HepG2 (cell line): ENCODE results near the gene PTGER3. TPM values are rescaled to one million over a fixed set of nuclear protein-coding genes. Genes with fewer than 3 reads are reported as not detected.

Source experiments
- ATAC-seq: fragments of 200-7000 bp; cut with Tn5 transposase; 3 replicates; pipeline ENCODE4 v1.9.1; 2020; ENCODE audit warnings: mild to moderate bottlenecking, moderate library complexity
- BruUV-seq: library from RNA; stranded (reverse); fragments of 400-500 nt; replicated peaks from 2 replicates; lab custom pipeline; 2021; lab: Mats Ljungman, UMichigan
- CTCF ChIA-PET: fragments of 300-600 bp; formaldehyde crosslinking; extraction: SDS; loops from one replicate; lab custom pipeline; 2021; ENCODE audit warnings: low total read pairs, inconsistent platforms, low intra/inter-chr PET ratio; lab: Yijun Ruan, JAX
- POLR2A ChIA-PET: fragments of 350-600 bp; sonication (Branson Sonifier 250); formaldehyde crosslinking; loops from one replicate; lab custom pipeline; 2020; ENCODE audit warnings: antibody characterized with exemption, inconsistent platforms; lab: Yijun Ruan, JAX
- DNase-seq: peaks from one replicate; pipeline ENCODE4 v3.0.0-alpha.2; 2015; ENCODE audit warnings: low spot score
- FAIRE-seq: peaks from 3 replicates; lab custom pipeline; 2011; peaks lifted over from hg19 to GRCh38; lab: Jason Lieb, UNC
- H2AFZ ChIP-seq: one replicate; pipeline ENCODE4 v1.6.1; 2011; ENCODE audit warnings: low read length, inconsistent platforms
- H3K27ac ChIP-seq: fragments of 300-600 bp; 3 replicates; pipeline ENCODE4 v1.8.0; 2011; ENCODE audit warnings: mixed run types, mild to moderate bottlenecking, mixed read lengths, low read length, inconsistent platforms; ENCODE audit not compliant: insufficient read depth; ENCODE audit errors: extremely low read length
- H3K27me3 ChIP-seq, 2 experiments: fragments of 200-600 bp in 1 of 2; 2 replicates in 1 of 2; 3 replicates in 1 of 2; pipeline versions ENCODE4 v1.6.0 to v1.8.0; 2011; ENCODE audit warnings: low read length in 2 of 2, mild to moderate bottlenecking in 2 of 2, moderate library complexity in 2 of 2, inconsistent platforms in 1 of 2; ENCODE audit not compliant: insufficient read depth in 2 of 2, control insufficient read depth in 1 of 2
- H3K36me3 ChIP-seq, 2 experiments: fragments of 200-600 bp in 1 of 2; replicated peaks in 1 of 2; 2 replicates in 1 of 2; 3 replicates in 1 of 2; pipeline versions ENCODE4 v1.5.1 to v1.8.0; 2011; ENCODE audit warnings: low read length in 2 of 2, inconsistent platforms in 1 of 2; ENCODE audit not compliant: insufficient read depth in 2 of 2, control insufficient read depth in 1 of 2
- H3K4me1 ChIP-seq: 2 replicates; pipeline ENCODE4 v1.5.1; 2012; ENCODE audit warnings: low read length, inconsistent platforms; ENCODE audit not compliant: insufficient read depth
- H3K4me2 ChIP-seq: 2 replicates; pipeline ENCODE4 v1.6.0; 2011; ENCODE audit warnings: low read depth, low read length, inconsistent platforms
- H3K4me3 ChIP-seq, 3 experiments: fragments of 200-600 bp in 1 of 3; sonication (generic), shearing (Covaris generic) in 1 of 3; replicated peaks in 1 of 3; 2 replicates each; pipeline ENCODE4 v1.5.1; 2011 to 2016; ENCODE audit warnings: low read length in 3 of 3, inconsistent platforms in 2 of 3, low read depth in 2 of 3, mild to moderate bottlenecking in 2 of 3, control low read depth in 1 of 3, mixed read lengths in 1 of 3; ENCODE audit not compliant: insufficient read depth in 1 of 3
- H3K79me2 ChIP-seq: one replicate; pipeline ENCODE4 v1.6.1; 2011; ENCODE audit warnings: low read length, inconsistent platforms; ENCODE audit not compliant: insufficient read depth
- H3K9ac ChIP-seq: 2 replicates; pipeline ENCODE4 v1.6.0; 2011; ENCODE audit warnings: mild to moderate bottlenecking, low read depth, low read length, inconsistent platforms; ENCODE audit not compliant: insufficient read depth
- H3K9me3 ChIP-seq: 2 replicates; pipeline ENCODE4 v1.5.1; 2012; ENCODE audit warnings: mild to moderate bottlenecking, low read length
- H4K20me1 ChIP-seq: 2 replicates; pipeline ENCODE4 v1.6.0; 2011; ENCODE audit warnings: inconsistent platforms, mild to moderate bottlenecking, low read length, moderate library complexity; ENCODE audit not compliant: insufficient read depth
- EEA1 ChIP-seq: sonication (generic); formaldehyde crosslinking; IDR thresholded peaks from 2 replicates; pipeline ENCODE4 v1.5.1; 2020; ENCODE audit warnings: mild to moderate bottlenecking, missing genetic modification reagents, borderline replicate concordance
- GLI4 ChIP-seq: sonication (generic); formaldehyde crosslinking; IDR thresholded peaks from 2 replicates; pipeline ENCODE4 v1.5.1; 2020; ENCODE audit warnings: missing genetic modification reagents, mild to moderate bottlenecking, moderate library complexity, borderline replicate concordance
- PATZ1 ChIP-seq: sonication (generic); formaldehyde crosslinking; IDR thresholded peaks from 2 replicates; pipeline ENCODE4 v1.4.0; 2020; ENCODE audit warnings: missing genetic modification reagents
- SKIL ChIP-seq: sonication (generic); formaldehyde crosslinking; IDR thresholded peaks from 2 replicates; pipeline ENCODE4 v1.8.0; 2022; ENCODE audit warnings: missing genetic modification reagents, mild to moderate bottlenecking, moderate library complexity, borderline replicate concordance
- ZBTB7B ChIP-seq: sonication (generic); formaldehyde crosslinking; IDR thresholded peaks from 2 replicates; pipeline ENCODE4 v1.4.0; 2020; ENCODE audit warnings: missing genetic modification reagents
- ZFAT ChIP-seq: sonication (generic); formaldehyde crosslinking; conservative IDR thresholded peaks from 2 replicates; pipeline ENCODE4 v1.8.1; 2023; ENCODE audit warnings: missing genetic modification reagents, inconsistent platforms
- ZIK1 ChIP-seq: sonication (generic); formaldehyde crosslinking; IDR thresholded peaks from 2 replicates; pipeline ENCODE4 v1.5.0; 2020; ENCODE audit warnings: mild to moderate bottlenecking, low read depth, missing genetic modification reagents, borderline replicate concordance
- ZNF326 ChIP-seq: sonication (generic); formaldehyde crosslinking; IDR thresholded peaks from 2 replicates; pipeline ENCODE4 v1.4.0; 2020; ENCODE audit warnings: missing genetic modification reagents, borderline replicate concordance
- ZNF775 ChIP-seq: sonication (generic); formaldehyde crosslinking; IDR thresholded peaks from 2 replicates; pipeline ENCODE4 v1.4.0; 2020; ENCODE audit warnings: missing genetic modification reagents, mild to moderate bottlenecking, moderate library complexity, borderline replicate concordance
- ZNF782 ChIP-seq: sonication (generic); formaldehyde crosslinking; IDR thresholded peaks from 2 replicates; pipeline ENCODE4 v1.4.0; 2020; ENCODE audit warnings: missing genetic modification reagents, mild to moderate bottlenecking, borderline replicate concordance
- WGBS: methylation state at CpG from one replicate; pipeline ENCODE4 v1.1.6; 2017; ENCODE audit warnings: low lambda C conversion rate; 5-methylcytosine and 5-hydroxymethylcytosine counted together
- in situ Hi-C: cut with HindIII; loops from 2 replicates; pipeline ENCODE4 v1.10.0; 2017; ENCODE audit warnings: low pct_unique_long_range_greater_than_20kb; ENCODE audit not compliant: extremely low pct_ligation_motif_present
- intact Hi-C: fragments of 100-400 bp; cut with micrococcal nuclease; formaldehyde crosslinking; loops from one replicate; pipeline ENCODE4 v1.10.0; 2022; ENCODE audit not compliant: unreplicated experiment
- polyA plus RNA-seq, 8 experiments: library from polyadenylated mRNA; depleted of rRNA in 3 of 8; stranded (reverse) in 7 of 8; unstranded in 1 of 8; fragments of >200 nt; fragmentation: Illumina TruSeq in 4 of 8; extraction: Trizol in 4 of 8; gene quantifications; 2 replicates each; pipeline versions ENCODE4 v1.2.1 to v1.2.3, GENCODE V29; 2011 to 2016; ENCODE audit warnings: low read depth in 4 of 8, missing spikeins in 1 of 8, mixed read lengths in 1 of 8; ENCODE audit not compliant: insufficient read depth in 1 of 8
- total RNA-seq, 5 experiments: library from RNA; depleted of rRNA; stranded (reverse); fragments of >200 nt; fragmentation: Illumina TruSeq; extraction: Trizol; gene quantifications; 2 replicates each; pipeline ENCODE4 v1.2.3, GENCODE V29; 2016; ENCODE audit warnings: low read depth in 1 of 5
- TF ChIP-seq, protein P1 (sequence below): IDR thresholded peaks from 2 replicates; pipeline ENCODE4 v1.6.1; 2016
- TF ChIP-seq, protein P2 (sequence below): sonication (generic); formaldehyde crosslinking; IDR thresholded peaks from 2 replicates; pipeline ENCODE4 v1.4.0; 2020; ENCODE audit warnings: missing genetic modification reagents

Gene PTGER3
- total and polyA plus RNA-seq, 2 of the 13 experiments (the other 11 are each of a cell fraction or from before 2014, with no cell fraction given) = 0.01 TPM; not detected in 1

DNA sequence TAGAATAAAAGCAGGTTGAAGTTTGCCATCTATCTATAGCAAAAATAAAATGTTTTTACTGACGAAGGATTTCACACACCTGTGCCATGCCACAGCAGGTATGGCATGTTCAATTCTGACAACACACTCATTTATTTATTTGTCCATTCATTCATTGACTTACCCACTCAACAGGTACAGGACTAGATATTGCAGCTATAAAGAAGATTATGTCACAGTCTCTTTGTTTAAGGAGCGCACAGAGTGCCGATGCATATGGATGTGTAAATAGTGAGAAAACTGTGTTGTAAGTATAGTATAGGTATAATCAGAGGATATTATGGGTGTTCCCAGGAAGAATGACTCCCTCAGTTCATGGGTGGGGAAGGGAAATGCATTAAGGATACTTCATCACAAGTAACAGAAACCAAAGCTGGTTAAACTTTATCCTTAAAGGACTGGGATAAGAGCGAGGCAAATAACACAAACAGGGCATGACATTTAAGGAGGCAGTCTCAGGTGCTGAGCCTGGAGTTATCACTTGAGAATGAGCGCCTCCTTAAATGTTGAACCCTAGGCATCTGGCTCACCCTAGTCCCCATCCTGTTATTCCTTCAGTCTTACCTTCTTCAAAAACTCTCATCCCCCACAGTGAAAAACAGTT lies 41.1 kb upstream of the PTGER3 start:
- no peaks in the 10 kb centered on the region for H4K20me1 ChIP-seq
- H3K4me3 ChIP-seq = no peak overlapping the region
- H3K4me1 ChIP-seq = no peaks in the 10 kb centered on the region
- no TSS peak for BruUV-seq
- CTCF ChIA-PET = no interaction called here
- intact Hi-C loops = loop anchor here (2.0 to 10.0 kb wide), 2 partner anchors 54 to 1396 kb away; no protein-coding TSS in a partner anchor
- in situ Hi-C loops = loop anchor here (10.0 to 25.0 kb wide), 2 partner anchors 884 to 949 kb away; partner anchors contain the start of gene LRRC40
- no peak overlapping the region for H2AFZ ChIP-seq
- no peak for FAIRE-seq
- no peak for ATAC-seq
- TF ChIP-seq ZNF782 (no peak), GLI4 (no peak), ZIK1 (CRISPR knock-in tag) (no peak), SKIL (CRISPR knock-in tag) (no peak), ZNF326 (CRISPR knock-in tag) (no peak), ZNF775 (CRISPR knock-in tag) (no peak), EEA1 (CRISPR knock-in tag) (no peak), PATZ1 (CRISPR knock-in tag) (no peak), ZFAT (CRISPR knock-in tag) (no peak), ZBTB7B (CRISPR knock-in tag) (no peak)
- TF ChIP-seq, protein P1, sequence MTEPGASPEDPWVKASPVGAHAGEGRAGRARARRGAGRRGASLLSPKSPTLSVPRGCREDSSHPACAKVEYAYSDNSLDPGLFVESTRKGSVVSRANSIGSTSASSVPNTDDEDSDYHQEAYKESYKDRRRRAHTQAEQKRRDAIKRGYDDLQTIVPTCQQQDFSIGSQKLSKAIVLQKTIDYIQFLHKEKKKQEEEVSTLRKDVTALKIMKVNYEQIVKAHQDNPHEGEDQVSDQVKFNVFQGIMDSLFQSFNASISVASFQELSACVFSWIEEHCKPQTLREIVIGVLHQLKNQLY = no peak
- TF ChIP-seq, protein P2, sequence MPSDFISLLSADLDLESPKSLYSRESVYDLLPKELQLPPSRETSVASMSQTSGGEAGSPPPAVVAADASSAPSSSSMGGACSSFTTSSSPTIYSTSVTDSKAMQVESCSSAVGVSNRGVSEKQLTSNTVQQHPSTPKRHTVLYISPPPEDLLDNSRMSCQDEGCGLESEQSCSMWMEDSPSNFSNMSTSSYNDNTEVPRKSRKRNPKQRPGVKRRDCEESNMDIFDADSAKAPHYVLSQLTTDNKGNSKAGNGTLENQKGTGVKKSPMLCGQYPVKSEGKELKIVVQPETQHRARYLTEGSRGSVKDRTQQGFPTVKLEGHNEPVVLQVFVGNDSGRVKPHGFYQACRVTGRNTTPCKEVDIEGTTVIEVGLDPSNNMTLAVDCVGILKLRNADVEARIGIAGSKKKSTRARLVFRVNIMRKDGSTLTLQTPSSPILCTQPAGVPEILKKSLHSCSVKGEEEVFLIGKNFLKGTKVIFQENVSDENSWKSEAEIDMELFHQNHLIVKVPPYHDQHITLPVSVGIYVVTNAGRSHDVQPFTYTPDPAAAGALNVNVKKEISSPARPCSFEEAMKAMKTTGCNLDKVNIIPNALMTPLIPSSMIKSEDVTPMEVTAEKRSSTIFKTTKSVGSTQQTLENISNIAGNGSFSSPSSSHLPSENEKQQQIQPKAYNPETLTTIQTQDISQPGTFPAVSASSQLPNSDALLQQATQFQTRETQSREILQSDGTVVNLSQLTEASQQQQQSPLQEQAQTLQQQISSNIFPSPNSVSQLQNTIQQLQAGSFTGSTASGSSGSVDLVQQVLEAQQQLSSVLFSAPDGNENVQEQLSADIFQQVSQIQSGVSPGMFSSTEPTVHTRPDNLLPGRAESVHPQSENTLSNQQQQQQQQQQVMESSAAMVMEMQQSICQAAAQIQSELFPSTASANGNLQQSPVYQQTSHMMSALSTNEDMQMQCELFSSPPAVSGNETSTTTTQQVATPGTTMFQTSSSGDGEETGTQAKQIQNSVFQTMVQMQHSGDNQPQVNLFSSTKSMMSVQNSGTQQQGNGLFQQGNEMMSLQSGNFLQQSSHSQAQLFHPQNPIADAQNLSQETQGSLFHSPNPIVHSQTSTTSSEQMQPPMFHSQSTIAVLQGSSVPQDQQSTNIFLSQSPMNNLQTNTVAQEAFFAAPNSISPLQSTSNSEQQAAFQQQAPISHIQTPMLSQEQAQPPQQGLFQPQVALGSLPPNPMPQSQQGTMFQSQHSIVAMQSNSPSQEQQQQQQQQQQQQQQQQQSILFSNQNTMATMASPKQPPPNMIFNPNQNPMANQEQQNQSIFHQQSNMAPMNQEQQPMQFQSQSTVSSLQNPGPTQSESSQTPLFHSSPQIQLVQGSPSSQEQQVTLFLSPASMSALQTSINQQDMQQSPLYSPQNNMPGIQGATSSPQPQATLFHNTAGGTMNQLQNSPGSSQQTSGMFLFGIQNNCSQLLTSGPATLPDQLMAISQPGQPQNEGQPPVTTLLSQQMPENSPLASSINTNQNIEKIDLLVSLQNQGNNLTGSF (CRISPR knock-in tag) = no peak
- WGBS = 54% methylated on average over 5 of the region's 5 CpGs
- H3K79me2 ChIP-seq = no peaks in the 10 kb centered on the region
- H3K4me2 ChIP-seq = no peak overlapping the region
- no peaks in the 10 kb centered on the region for H3K36me3 ChIP-seq
- no peak for DNase-seq
- no peak overlapping the region for H3K27ac ChIP-seq
- no peaks in the 10 kb centered on the region for H3K27me3 ChIP-seq
- no peaks in the 10 kb centered on the region for H3K9me3 ChIP-seq
- no peak overlapping the region for H3K9ac ChIP-seq
- POLR2A ChIA-PET = no interaction called here
